ENCODE results near the gene FRMD3. TPM values are rescaled to one million over a fixed set of nuclear protein-coding genes. Genes with fewer than 3 reads are reported as not detected.

The FRMD3 gene
- total and polyA plus RNA-seq, 2 donors (not counting 1 experiment from before 2014, with no cell fraction given) = 0.19 to 0.66 TPM

GRCh38 chr9:83283528-83283927 lies 254.7 kb downstream of the FRMD3 start:
- no peak overlapping the region for H3K27ac ChIP-seq (ENCODE audit: insufficient read depth, low read length)
- H3K4me1 ChIP-seq (ENCODE audit: control insufficient read depth, extremely low read depth, insufficient read depth, low read length) = no peaks in the 10 kb centered on the region
- H3K27me3 ChIP-seq (ENCODE audit: control insufficient read depth, insufficient read depth, low read length) = no peaks in the 10 kb centered on the region
- no peaks in the 10 kb centered on the region for H3K9me3 ChIP-seq (ENCODE audit: control insufficient read depth, insufficient read depth, low read depth, low read length)
- no peak for DNase-seq (ENCODE audit: low read depth in 2 of 2)
- TF ChIP-seq EZH2 (IDR thresholded peaks at IDR 0.05; ENCODE audit: low read length, missing control alignments) = no peak
- TF ChIP-seq, protein P1, sequence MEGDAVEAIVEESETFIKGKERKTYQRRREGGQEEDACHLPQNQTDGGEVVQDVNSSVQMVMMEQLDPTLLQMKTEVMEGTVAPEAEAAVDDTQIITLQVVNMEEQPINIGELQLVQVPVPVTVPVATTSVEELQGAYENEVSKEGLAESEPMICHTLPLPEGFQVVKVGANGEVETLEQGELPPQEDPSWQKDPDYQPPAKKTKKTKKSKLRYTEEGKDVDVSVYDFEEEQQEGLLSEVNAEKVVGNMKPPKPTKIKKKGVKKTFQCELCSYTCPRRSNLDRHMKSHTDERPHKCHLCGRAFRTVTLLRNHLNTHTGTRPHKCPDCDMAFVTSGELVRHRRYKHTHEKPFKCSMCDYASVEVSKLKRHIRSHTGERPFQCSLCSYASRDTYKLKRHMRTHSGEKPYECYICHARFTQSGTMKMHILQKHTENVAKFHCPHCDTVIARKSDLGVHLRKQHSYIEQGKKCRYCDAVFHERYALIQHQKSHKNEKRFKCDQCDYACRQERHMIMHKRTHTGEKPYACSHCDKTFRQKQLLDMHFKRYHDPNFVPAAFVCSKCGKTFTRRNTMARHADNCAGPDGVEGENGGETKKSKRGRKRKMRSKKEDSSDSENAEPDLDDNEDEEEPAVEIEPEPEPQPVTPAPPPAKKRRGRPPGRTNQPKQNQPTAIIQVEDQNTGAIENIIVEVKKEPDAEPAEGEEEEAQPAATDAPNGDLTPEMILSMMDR (conservative IDR thresholded peaks at IDR 0.05 in 1 of 2, IDR thresholded peaks at IDR 0.05 in 1 of 2; ENCODE audit: low read depth in 1 of 2, low read length in 2 of 2) = no peak
- no peak overlapping the region for H3K4me2 ChIP-seq (ENCODE audit: extremely low read depth, insufficient read depth, low read length)
- no peaks in the 10 kb centered on the region for H3K79me2 ChIP-seq (ENCODE audit: control insufficient read depth, insufficient read depth, low read length)
- no peaks in the 10 kb centered on the region for H3K36me3 ChIP-seq (ENCODE audit: control insufficient read depth, insufficient read depth, low read length)
- H2AFZ ChIP-seq (ENCODE audit: low read length) = no peak overlapping the region
- H3K4me3 ChIP-seq (replicated peaks in 1 of 4; ENCODE audit: control extremely low read depth in 1 of 4, insufficient read depth in 1 of 4, low read depth in 3 of 4, low read length in 4 of 4) = no peak overlapping the region
- no peaks in the 10 kb centered on the region for H4K20me1 ChIP-seq (ENCODE audit: control insufficient read depth, extremely low read depth, insufficient read depth, low read length)
- H3K9ac ChIP-seq (ENCODE audit: insufficient read depth, low read length) = no peak overlapping the region

GRCh38 chr9:83281306-83282255 lies 256.6 kb downstream of the FRMD3 start:
- peak overlapping the region; percentile 4 for H3K4me2 ChIP-seq (ENCODE audit: extremely low read depth, insufficient read depth, low read length)

GRCh38 chr9:83280790-83281189 lies 257.4 kb downstream of the FRMD3 start:
- H3K4me2 ChIP-seq (ENCODE audit: extremely low read depth, insufficient read depth, low read length) = no peak overlapping the region

More at GRCh38 chr9:83281306-83282255, 256.6 kb downstream of the FRMD3 start:
- Histone ChIP-seq H3K4me3 (replicated peaks in 1 of 4; ENCODE audit: control extremely low read depth in 1 of 4, insufficient read depth in 1 of 4, low read depth in 3 of 4, low read length in 4 of 4) (no peak overlapping the region), H3K9me3 (ENCODE audit: control insufficient read depth, insufficient read depth, low read depth, low read length) (no peaks in the 10 kb centered on the region), H3K9ac (ENCODE audit: insufficient read depth, low read length) (no peak overlapping the region), H2AFZ (ENCODE audit: low read length) (no peak overlapping the region), H3K4me1 (ENCODE audit: control insufficient read depth, extremely low read depth, insufficient read depth, low read length) (no peaks in the 10 kb centered on the region), H4K20me1 (ENCODE audit: control insufficient read depth, extremely low read depth, insufficient read depth, low read length) (no peaks in the 10 kb centered on the region), H3K79me2 (ENCODE audit: control insufficient read depth, insufficient read depth, low read length) (no peaks in the 10 kb centered on the region), H3K36me3 (ENCODE audit: control insufficient read depth, insufficient read depth, low read length) (no peaks in the 10 kb centered on the region), H3K27ac (ENCODE audit: insufficient read depth, low read length) (no peak overlapping the region), H3K27me3 (ENCODE audit: control insufficient read depth, insufficient read depth, low read length) (no peaks in the 10 kb centered on the region)
- peak; percentile 6 to 79 for DNase-seq (ENCODE audit: low read depth in 2 of 2)
- TF ChIP-seq EZH2 (IDR thresholded peaks at IDR 0.05; ENCODE audit: low read length, missing control alignments) = no peak
- TF ChIP-seq, protein P1 (conservative IDR thresholded peaks at IDR 0.05 in 1 of 2, IDR thresholded peaks at IDR 0.05 in 1 of 2; ENCODE audit: low read depth in 1 of 2, low read length in 2 of 2) = no peak

More at GRCh38 chr9:83280790-83281189, 257.4 kb downstream of the FRMD3 start:
- H3K27ac ChIP-seq (ENCODE audit: insufficient read depth, low read length) = no peak overlapping the region
- no peaks in the 10 kb centered on the region for H3K27me3 ChIP-seq (ENCODE audit: control insufficient read depth, insufficient read depth, low read length)
- no peak overlapping the region for H2AFZ ChIP-seq (ENCODE audit: low read length)
- H3K4me3 ChIP-seq (replicated peaks in 1 of 4; ENCODE audit: control extremely low read depth in 1 of 4, insufficient read depth in 1 of 4, low read depth in 3 of 4, low read length in 4 of 4) = no peak overlapping the region
- no peaks in the 10 kb centered on the region for H3K79me2 ChIP-seq (ENCODE audit: control insufficient read depth, insufficient read depth, low read length)
- TF ChIP-seq EZH2 (IDR thresholded peaks at IDR 0.05; ENCODE audit: low read length, missing control alignments) = no peak
- TF ChIP-seq, protein P1 (conservative IDR thresholded peaks at IDR 0.05 in 1 of 2, IDR thresholded peaks at IDR 0.05 in 1 of 2; ENCODE audit: low read depth in 1 of 2, low read length in 2 of 2) = no peak
- no peaks in the 10 kb centered on the region for H3K4me1 ChIP-seq (ENCODE audit: control insufficient read depth, extremely low read depth, insufficient read depth, low read length)
- H4K20me1 ChIP-seq (ENCODE audit: control insufficient read depth, extremely low read depth, insufficient read depth, low read length) = no peaks in the 10 kb centered on the region
- H3K9me3 ChIP-seq (ENCODE audit: control insufficient read depth, insufficient read depth, low read depth, low read length) = no peaks in the 10 kb centered on the region
- DNase-seq (ENCODE audit: low read depth in 2 of 2) = no peak
- H3K36me3 ChIP-seq (ENCODE audit: control insufficient read depth, insufficient read depth, low read length) = no peaks in the 10 kb centered on the region
- no peak overlapping the region for H3K9ac ChIP-seq (ENCODE audit: insufficient read depth, low read length)

Data from fibroblast of lung (primary cell).